Bronchial epithelial cell (primary cell): ENCODE measurements around the gene KCNK4. TPM values are rescaled to one million over a fixed set of nuclear protein-coding genes. Genes with fewer than 3 reads are reported as not detected.

Experiments
- DNase-seq: peaks from one replicate; pipeline ENCODE4 v3.0.0-alpha.2; 2010; ENCODE audit warnings: low read depth
- FAIRE-seq: peaks from 2 replicates; lab custom pipeline; 2011; peaks lifted over from hg19 to GRCh38; lab: Jason Lieb, UNC
- H3K27me3 ChIP-seq: 2 replicates; pipeline ENCODE4 v1.5.1; 2011; ENCODE audit warnings: low read length; ENCODE audit not compliant: control insufficient read depth, insufficient read depth
- H3K36me3 ChIP-seq: 2 replicates; pipeline ENCODE4 v1.5.1; 2011; ENCODE audit warnings: low read length; ENCODE audit not compliant: control insufficient read depth, insufficient read depth
- H3K4me3 ChIP-seq: 2 replicates; pipeline ENCODE4 v1.5.1; 2011; ENCODE audit warnings: mild to moderate bottlenecking, low read depth, low read length, control low read depth
- CTCF ChIP-seq: IDR thresholded peaks from 2 replicates; pipeline ENCODE4 v1.5.1; 2011; ENCODE audit warnings: mild to moderate bottlenecking, moderate library complexity, low read length, control low read depth, inconsistent platforms; ENCODE audit not compliant: insufficient read depth, severe bottlenecking
- total RNA-seq: library from RNA; depleted of rRNA; stranded (reverse); fragments of >200 nt; gene quantifications from 2 replicates; pipeline ENCODE4 v1.2.1, GENCODE V29; 2014

KCNK4 gene
- total RNA-seq, 1 donor from 2014 or later: under 0.01 TPM

GRCh38 chr11:64285885-64286800 is 5.0 kb upstream of the KCNK4 start:
- Histone ChIP-seq H3K27me3 (no peaks in the 10 kb centered on the region), H3K36me3 (peaks cover 6% of the 10 kb centered on the region), H3K4me3 (peak overlapping the region; percentile 72)
- DNase-seq (no peak), FAIRE-seq (no peak)
- TF ChIP-seq CTCF: peak; percentile 54

GRCh38 chr11:64286801-64287159 is 4.3 kb upstream of the KCNK4 start:
- DNase-seq (no peak), FAIRE-seq (no peak)
- TF ChIP-seq CTCF: no peak
- Histone ChIP-seq H3K27me3 (no peaks in the 10 kb centered on the region), H3K4me3 (no peak overlapping the region), H3K36me3 (peaks cover 6% of the 10 kb centered on the region)

DNA sequence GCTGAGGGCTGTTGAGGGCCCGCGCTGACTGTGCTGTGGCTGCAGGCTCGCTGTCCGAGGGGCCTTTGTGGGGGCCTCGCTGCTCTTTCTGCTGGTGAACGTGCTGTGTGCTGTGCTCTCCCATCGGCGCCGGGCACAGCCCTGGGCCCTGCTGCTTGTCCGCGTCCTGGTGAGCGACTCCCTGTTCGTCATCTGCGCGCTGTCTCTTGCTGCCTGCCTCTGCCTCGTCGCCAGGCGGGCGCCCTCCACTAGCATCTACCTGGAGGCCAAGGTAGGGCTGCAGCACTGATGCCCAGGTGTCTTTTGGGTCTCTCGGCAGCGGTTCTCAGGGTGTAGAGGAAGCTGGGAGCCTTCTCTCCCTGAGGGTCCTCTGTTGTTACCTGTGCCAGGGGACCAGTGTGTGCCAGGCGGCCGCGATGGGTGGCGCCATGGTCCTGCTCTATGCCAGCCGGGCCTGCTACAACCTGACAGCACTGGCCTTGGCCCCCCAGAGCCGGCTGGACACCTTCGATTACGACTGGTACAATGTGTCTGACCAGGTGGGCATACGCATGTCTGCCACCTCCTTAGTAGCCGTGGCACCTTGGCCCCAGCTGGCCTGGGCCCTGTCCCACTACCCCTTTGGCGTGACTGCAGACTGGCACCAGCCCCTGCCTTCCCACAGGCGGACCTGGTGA is 3.3 kb upstream of the KCNK4 start:
- TF ChIP-seq CTCF: no peak
- DNase-seq (no peak), FAIRE-seq (peak; percentile 18)
- peaks cover 8% of the 10 kb centered on the region for H3K27me3 ChIP-seq
- no peak overlapping the region for H3K4me3 ChIP-seq
- peaks cover 4% of the 10 kb centered on the region for H3K36me3 ChIP-seq

GRCh38 chr11:64288353-64288750 is 2.8 kb upstream of the KCNK4 start:
- Histone ChIP-seq H3K27me3 (peaks cover 12% of the 10 kb centered on the region), H3K4me3 (no peak overlapping the region), H3K36me3 (no peaks in the 10 kb centered on the region)
- DNase-seq (no peak), FAIRE-seq (no peak)
- no peak for TF ChIP-seq CTCF

- H3K4me3 ChIP-seq: no peak overlapping the region
- DNase-seq: no peak
- H3K36me3 ChIP-seq: no peaks in the 10 kb centered on the region
- TF ChIP-seq CTCF: no peak
- H3K27me3 ChIP-seq: peaks cover 13% of the 10 kb centered on the region
- no peak for FAIRE-seq
Observed at GRCh38 chr11:64289002-64289564, 2.0 kb upstream of the KCNK4 start.
